GM18873 (cell line): ENCODE data around the gene FIG4.
"Not testable (repeated sequence)": the region's sequence is repeated elsewhere in the genome, so short reads cannot be mapped to it uniquely, and the experiment has no call there.

Source experiments
- ATAC-seq: cut with Tn5 transposase; IDR thresholded peaks from one replicate; pipeline ENCODE4 v1.9.1; 2021; ENCODE audit warnings: mild to moderate bottlenecking, moderate library complexity, moderate number of reproducible peaks; ENCODE audit not compliant: unreplicated experiment, low FRiP score

FIG4 gene

DNA sequence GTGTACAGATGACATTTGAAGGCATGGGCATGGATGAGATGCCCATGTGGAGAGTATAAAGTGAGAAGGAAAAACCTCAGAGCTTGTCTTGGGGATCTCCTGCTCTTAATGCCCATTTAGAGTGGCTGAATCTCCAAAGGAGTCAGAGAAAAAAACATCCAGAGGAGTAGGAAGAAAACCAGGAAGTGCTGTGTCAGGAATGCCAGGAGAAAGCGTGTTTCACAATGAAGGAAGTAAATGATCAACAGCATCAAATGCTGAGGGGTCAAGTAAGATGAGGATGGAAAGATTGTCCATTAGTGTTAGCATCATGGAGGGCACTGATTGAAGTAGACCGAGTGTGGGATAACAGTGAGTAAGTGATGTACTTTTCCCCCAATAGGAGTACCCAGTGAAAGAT, 56.1 kb downstream of the FIG4 start:
- no peak for ATAC-seq

DNA sequence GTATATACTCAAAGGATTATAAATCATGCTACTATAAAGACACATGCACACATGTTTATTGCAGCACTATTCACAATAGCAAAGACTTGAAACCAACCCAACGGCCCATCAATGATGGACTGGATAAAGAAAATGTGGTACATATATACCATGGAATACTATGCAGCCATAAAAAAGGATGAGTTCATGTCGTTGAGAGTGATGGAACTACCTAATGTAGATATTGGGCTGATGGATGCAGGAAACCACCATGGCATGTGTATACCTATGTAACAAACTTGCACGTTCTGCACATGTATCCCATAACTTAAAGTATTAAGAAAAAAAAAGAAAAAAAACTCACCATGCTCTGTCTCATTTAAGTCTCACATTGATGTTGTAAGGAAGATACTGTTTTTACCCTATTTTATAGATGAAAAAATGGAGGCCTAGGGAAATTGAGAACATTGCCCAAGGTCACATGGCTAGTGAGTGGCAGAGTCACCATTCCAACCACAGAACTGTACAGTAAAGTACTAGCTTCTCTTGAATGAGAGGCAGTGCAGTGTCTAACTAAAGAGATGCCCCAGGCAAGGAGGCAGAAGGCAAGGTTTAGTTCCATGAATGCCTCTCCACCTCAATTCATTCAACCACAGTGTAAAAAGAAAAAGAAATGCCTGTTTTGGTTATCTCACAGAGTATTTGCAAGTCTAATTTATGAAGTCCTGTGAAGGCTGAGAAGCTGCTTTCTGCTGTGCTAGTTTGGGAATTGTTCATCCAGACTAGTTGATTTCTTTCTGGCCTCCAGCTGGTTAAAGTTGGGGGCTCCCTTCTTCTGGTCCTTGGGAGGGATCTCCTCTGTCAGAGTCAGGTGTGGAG, 68.2 kb downstream of the FIG4 start:
- no peak for ATAC-seq

DNA sequence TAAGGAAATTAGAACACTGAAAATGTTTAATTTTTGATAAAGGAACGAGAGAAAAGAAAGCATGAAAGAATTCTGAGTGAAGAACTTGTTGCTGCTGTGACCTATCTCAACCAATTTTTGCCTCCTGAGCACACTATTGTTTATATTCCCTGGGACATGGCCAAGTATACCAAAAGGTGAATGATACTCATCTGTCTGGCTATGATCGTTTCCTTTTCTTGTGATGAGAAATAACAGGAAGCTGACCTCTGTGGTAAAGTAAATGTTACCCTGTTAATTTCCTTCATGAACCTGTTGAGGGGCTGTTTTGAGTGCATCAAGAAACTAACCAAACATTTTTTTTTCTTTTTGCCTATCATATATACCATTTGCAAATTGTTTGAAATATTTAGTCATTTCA, 69.1 kb downstream of the FIG4 start:
- ATAC-seq = no peak

DNA sequence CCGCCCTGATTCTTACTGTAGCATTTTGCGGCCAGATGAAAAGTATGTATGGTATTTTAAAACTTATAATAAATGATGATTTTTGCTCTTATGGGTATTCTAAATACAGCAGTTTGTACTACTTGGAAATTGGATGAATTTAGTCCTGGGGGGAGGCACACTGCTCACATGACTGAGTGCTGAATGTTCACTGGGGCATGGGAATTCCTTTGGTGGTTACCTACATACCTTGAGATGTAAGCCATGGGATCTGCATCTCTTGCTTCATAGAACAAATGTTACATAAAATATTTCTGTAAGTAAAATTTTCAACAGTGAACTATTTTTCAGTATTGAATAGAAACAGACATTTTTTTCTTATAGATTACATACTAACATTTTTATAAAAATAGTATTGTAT, 71.1 kb downstream of the FIG4 start:
- ATAC-seq = no peak

DNA sequence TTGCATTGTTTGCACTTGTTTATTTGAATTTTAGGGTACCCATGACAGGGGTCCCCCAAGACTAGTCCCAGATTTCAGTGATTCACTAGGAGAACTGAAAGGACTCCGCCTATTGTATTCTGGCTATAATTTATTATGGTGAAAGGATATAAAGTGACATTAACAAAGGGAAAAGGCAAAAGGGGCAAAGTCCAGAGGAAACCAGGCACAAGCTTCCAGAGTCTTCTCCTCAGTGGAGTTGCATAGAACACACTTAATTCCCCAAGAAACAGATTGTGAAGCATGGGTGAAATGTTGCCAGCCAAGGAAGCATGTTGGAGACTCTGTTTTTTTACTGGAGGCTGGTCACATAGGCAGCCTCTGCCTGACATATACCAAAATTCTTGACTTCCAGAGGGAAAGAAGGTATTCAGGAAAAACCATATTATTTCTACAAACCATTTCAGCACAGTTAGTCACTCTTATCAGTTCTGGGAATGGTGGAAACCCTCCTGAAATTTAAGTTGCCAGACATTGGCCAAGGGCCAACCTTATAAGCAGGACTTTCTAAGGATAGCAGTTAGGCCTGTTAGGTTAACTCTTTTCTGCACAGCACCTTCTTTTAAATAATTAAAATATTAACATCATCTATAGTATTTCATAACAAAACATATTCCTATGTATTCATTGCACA, 71.8 kb downstream of the FIG4 start:
- no peak for ATAC-seq

DNA sequence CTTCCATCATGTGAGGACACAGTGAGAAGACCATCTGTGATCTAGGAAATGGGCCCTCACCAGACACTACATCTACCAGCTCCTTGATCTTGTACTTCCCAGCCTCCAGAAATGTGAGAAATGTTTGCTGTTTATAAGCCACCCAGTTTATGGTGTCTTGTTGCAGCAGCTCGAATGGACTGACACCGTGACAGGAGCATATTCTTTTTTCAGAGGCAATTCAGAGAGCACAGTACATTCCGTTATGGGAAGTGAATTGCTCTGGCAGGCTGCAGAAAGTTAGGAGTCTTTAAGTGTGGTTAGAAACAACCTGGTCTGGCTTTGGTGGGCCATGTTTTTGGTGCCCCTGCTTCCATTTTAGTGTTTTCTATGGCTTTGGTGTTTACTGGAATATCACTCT, 75.1 kb downstream of the FIG4 start:
- ATAC-seq = no peak

DNA sequence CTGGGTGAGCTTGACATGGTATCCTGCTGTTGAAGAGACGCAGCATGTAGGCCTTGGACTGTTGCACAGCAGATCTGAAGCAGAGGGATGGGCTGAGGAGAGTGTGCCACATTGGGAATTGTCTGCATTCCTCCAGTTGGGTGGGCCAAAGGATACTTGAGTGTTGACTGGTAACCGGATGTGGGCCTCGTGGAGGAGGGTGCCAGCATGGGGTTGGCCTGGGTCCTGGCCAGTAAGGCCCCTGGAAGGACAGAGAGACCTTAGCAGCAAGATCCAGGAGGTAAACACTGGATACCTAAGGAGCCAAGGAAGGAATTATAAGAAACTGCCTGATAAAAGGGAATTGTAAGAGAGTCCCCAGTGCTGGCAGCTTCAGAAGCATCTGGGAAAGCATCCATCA, 76.9 kb downstream of the FIG4 start:
- no peak for ATAC-seq

DNA sequence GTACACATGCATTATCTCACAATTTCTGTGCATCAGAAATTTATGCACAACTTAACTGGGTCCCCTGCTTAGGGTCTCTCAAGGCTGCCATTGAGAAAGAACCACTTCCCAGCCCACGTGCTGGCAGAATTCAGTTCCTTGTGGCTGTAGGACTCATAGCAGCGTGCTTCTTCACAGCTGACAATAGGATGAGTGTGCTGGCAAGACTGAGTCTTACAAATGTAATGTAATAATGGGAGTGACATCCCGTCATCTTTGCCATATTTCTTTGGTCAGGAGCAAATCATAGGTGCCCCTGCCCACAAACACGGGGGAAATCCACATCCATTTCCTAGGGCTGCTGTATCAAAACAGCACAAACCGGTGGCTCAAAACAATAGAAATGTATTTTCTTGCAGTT, 77.4 kb downstream of the FIG4 start:
- no peak for ATAC-seq

DNA sequence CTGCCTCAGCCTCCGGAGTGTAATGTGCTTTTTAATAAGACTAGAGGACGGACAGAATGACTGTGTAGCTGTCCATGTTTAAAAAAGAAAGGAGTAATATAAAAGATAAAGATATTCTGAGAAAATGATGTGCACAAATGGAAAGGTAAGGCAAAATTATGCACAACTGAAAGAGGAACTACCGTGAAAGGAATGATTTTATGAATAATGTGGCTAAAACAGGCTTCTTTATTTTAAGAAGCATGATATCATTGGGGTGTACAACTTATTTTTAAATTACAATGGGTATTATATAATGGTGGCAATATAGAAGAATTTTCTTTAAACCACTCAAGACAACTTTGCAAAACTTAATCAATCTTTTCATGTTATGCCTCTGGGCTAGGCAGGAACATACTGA, 78.1 kb downstream of the FIG4 start:
- ATAC-seq = no peak

DNA sequence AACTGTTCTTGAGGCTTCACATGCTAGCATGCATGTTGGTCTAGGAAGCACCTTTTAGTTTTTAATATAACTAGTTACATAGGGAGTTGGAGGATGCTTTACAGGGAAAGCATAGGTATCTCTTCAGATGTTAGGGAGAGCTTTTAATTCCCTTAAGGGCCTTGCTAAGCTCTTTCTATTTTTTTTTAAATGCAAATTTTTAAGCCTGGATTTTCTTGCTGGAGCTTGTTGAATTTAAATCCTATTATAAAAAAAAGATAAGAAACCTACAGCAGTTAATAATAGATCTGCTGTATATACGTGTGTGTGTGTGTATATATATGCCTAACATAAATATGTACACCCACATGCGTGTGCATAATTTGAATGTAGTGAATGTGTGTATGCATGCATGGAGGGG, 79.0 kb downstream of the FIG4 start:
- no peak for ATAC-seq

DNA sequence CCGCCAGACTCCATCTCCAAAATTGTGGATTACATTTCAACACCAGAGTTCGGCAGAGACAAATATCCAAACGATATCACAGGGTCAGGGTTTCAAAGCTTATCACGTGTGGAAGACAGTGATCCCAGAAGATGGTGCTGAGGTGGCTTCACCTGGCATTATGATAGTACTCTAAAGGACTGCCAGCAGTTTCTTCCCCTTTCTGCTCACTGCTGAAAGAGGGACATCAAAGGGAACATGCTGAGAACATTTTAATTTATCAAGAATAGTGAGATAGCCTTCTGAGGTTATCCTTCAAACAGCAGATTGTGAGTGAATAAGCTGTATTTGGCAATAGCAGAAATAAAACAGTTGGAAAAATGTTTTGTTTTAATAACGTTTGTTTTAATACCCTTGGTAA, 79.7 kb downstream of the FIG4 start:
- ATAC-seq = no peak

DNA sequence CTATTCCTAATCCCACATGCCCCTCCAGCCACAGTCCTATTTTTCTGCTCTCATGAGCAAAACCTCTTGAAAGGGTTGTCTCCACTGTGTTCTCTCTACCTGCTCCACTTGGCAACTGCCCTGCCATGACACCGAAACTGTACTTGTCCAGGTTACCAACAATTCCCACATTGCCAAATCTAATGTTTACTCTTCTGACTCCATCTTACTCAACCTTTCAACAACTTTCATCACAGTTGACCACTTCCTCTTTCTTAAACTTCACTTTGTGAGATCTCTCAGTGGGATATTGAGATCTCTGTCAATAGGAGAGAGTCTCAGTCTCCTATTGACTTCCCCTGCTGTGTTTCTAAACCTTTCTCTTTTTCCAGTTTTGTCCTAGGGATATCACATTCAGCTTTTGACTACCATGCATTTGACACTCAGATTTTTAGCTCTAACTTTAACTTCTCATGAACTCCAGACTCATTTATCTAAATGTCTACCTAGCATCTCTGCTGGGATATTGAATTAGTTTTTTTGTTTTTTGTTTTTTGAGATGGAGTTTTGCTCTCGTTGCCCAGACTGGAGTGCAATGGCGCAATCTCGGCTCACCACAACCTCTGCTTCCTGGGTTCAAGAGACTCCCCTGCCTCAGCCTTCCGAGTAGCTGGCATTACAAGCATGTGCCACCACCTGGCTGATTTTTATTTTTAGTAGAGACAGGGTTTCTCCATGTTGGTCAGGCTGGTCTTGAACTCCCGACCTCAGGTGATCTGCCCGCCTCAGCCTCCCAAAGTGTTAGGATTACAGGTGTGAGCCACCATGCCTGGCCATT, 81.1 kb downstream of the FIG4 start:
- ATAC-seq = not testable (repeated sequence)

DNA sequence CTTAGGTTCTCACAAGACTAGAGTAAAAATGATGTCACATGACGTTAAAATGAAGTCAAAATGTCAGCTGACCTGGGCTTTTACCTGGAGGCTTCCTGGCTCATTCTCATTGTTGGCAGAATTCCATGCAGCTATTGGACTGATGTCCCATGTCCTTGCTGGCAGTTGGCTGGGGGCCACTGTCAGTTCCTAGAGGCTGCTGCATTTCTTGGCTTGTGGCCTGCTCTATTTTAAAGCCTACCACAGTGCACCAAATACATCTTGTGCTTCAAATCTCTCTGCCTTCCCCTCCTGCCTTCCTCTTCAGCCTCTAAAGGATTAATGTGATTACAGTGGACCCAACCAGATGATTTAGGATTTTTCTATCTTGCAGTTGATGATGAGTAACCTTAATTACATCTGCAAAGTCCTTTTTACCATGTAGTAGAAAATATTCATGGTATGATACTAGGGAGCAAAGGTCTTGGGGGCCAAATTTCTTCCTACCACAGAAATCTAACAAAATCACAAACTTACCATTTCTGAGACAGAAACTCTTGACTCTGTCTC, 81.9 kb downstream of the FIG4 start:
- no peak for ATAC-seq

DNA sequence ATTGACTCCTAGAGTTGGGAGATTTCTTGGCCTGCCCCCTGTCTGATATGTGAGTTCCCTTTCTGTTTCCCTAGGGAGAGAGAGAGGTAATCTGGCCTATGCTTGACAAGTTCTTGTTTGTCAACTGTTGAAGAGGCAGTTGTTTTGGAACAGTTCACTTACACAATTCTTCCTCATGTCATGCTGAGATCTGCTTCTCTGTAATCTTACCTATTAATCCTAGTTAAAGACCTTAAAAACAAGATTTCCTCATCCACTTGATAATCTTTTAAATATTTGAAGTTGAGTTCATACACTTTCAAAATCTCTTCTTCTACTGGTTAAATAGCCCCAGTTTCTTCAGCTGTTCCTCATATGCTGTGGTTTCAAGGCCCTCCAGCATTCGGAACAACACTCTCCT, 89.9 kb downstream of the FIG4 start:
- ATAC-seq = no peak

DNA sequence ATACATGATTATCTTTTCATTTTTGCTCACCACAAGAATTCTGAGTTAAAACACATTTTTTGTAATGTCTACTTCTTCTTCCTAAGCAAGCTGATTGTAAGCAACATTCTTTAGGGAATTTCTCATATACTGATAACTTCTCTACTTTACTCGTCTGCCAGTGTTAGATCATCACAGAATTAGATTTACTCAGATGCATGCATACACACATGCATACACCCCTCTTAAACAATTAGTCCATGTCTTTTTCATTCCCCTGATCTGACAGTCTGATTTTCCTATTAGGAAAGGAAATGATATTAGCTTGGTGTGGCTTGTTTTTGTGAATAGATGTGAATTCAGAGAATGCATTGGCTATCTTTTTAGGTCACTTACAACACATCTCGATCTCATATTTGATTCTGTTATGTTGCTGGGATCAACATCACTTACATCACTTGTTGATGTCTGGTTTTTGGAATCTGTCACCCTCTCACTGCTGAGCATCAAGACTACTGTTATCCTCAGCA, 91.4 kb downstream of the FIG4 start:
- ATAC-seq = no peak

DNA sequence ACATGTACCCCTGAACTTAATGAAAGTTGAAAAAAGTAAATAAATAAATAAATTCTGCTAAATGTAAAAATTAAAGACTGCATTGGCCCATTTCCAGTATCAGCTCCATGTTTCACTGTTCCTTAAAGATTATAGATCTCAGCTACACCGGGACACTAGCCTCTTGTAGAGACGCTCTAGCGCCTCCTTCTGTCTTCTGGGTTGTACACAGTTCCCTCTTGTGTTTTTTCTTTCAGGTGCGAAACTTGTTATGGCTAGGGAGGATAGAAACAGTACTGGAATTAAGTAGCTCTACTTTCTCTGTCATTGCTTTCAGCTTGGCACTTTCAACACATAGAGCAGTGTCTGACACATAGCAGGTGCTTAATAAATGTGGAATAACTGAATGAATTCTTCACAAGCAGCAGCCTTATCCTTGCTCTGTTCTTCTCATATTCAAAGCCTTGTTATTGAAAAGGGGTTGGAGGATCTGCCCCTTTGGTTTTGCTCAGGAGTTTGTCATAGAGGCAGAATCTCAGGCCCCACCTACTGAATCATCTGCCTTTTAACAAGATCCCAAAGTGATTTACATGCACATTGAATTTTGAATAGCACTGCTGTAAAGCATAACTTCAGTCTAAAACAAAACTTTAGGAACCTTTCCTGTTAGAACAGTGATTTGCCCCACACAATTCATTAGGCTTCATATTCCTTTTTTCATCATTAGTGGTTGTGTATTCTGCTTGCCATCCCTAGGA, 92.3 kb downstream of the FIG4 start:
- no peak for ATAC-seq

DNA sequence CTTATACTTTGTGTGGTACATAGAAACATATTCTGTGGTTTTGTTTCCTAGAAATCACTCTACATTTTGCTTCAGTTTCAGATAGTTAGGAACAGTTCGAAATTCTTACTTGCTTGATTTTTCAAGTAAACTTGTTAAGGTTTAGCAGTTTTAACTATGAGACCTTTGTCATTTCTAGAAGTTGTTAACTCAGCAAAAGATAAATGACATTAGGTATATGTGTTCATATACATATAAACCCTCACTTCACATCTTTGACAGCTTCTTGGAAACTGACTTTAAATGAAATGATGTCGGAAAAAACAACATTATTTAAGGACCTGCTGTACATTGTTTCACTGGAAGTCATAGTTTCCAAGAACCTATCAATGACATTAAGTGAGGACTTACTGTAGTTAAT, 96.2 kb downstream of the FIG4 start:
- ATAC-seq = no peak

DNA sequence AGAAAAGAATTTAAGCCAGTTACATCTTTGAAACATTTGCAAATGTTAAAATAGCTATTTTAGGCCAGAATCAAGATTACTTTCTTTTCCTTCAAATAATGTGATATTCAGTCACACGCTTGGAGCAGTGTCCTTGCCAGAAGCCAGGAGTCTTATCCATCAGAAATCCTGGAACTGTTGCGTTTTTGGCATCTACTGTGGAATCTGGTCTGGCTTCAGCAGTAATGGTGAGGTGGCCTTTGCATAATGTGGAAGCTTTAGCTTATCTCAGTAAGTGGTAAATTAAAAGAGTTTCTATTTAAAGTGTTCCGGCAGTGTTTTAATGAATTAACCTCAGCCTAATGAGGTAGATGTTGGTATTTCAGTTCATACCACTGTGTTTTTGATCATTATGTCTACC, 97.6 kb downstream of the FIG4 start:
- ATAC-seq = no peak

DNA sequence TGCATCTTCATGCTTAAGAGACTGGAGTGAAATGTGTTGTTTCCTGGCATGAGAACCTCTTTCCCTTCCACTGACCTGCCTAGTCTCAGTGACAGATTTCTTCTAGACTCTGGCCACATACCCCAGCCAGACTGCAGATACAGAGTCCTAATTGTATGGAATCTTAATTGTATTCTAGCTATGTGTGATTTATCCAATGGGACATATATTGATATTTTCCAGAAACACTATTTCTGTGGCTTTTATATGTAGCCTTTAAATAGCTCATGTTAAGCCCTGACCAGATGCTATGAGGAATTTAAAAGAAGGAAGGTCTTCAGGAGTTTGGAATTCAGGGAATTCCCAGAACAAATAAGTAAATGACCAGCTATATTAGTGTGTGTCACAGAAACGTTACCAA, 99.0 kb downstream of the FIG4 start:
- no peak for ATAC-seq

DNA sequence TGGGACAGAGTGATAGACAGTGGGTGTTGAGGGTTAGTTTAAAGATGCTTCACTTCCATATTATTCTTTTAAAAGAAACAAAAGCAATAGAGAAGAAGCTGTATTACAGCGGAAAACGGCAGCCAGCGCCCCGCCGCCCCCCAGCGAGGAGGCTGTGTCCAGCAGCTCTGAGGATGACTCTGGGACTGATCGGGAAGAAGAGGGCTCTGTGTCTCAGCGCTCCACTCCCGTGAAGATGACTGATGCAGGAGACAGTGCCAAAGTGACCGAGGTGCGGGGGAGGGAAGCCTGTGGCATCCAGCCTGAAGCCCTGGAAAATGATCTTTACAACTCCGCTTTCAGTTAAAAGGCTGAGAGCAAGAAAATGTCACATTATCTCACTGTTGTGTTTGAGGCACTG, 100.2 kb downstream of the FIG4 start:
- no peak for ATAC-seq
